NCI-H2196 treated with DMSO at 0.1 percent for 48 hours (cell line): Measurements from ENCODE around the gene ADCY6.

Experiments
- DNase-seq: peaks from one replicate; lab custom pipeline; 2025; ENCODE audit not compliant: unreplicated experiment; lab: John Stamatoyannopoulos, UW

Gene ADCY6

GRCh38 chr12:48786591-48787544 is 2.0 kb downstream of the ADCY6 start:
- no peak for DNase-seq

GRCh38 chr12:48783432-48783831 is 5.5 kb downstream of the ADCY6 start:
- DNase-seq: no peak

GRCh38 chr12:48782457-48783395 is 6.2 kb downstream of the ADCY6 start:
- DNase-seq: no peak

GRCh38 chr12:48781750-48782456 is 7.0 kb downstream of the ADCY6 start:
- DNase-seq: no peak

GRCh38 chr12:48780381-48781025 is 8.4 kb downstream of the ADCY6 start:
- no peak for DNase-seq

- DNase-seq: no peak
Measured at GRCh38 chr12:48779869-48780268, 9.0 kb downstream of the ADCY6 start.

- DNase-seq: no peak
Measured at GRCh38 chr12:48777501-48778400, 11.1 kb downstream of the ADCY6 start.

- no peak for DNase-seq
Measured at GRCh38 chr12:48776956-48777355, 11.9 kb downstream of the ADCY6 start.

- no peak for DNase-seq
Measured at GRCh38 chr12:48775991-48776649, 12.8 kb downstream of the ADCY6 start.

- DNase-seq: no peak
Measured at GRCh38 chr12:48775299-48775698, 13.6 kb downstream of the ADCY6 start.

- DNase-seq: no peak
Measured at GRCh38 chr12:48774516-48774915, 14.4 kb downstream of the ADCY6 start.

GRCh38 chr12:48773686-48774085 is 15.2 kb downstream of the ADCY6 start:
- no peak for DNase-seq

- no peak for DNase-seq
Measured at GRCh38 chr12:48771588-48772112, 17.2 kb downstream of the ADCY6 start.

- no peak for DNase-seq
Measured at GRCh38 chr12:48770756-48771155, 18.1 kb downstream of the ADCY6 start.

- DNase-seq: no peak
Measured at GRCh38 chr12:48768736-48769135, 20.2 kb downstream of the ADCY6 start.

- DNase-seq: no peak
Measured at GRCh38 chr12:48768147-48768546, 20.7 kb downstream of the ADCY6 start.

GRCh38 chr12:48767521-48767920 is 21.4 kb downstream of the ADCY6 start:
- no peak for DNase-seq

GRCh38 chr12:48767047-48767446 is 21.8 kb downstream of the ADCY6 start:
- no peak for DNase-seq

GRCh38 chr12:48765753-48766162 is 23.1 kb downstream of the ADCY6 start:
- no peak for DNase-seq
